NCI-H510A treated with DMSO at 0.1 percent for 48 hours (cell line): ENCODE measurements around the gene FNBP1.

Experiments used
- DNase-seq: peaks from one replicate; lab custom pipeline; 2025; lab: John Stamatoyannopoulos, UW

The FNBP1 gene

DNA sequence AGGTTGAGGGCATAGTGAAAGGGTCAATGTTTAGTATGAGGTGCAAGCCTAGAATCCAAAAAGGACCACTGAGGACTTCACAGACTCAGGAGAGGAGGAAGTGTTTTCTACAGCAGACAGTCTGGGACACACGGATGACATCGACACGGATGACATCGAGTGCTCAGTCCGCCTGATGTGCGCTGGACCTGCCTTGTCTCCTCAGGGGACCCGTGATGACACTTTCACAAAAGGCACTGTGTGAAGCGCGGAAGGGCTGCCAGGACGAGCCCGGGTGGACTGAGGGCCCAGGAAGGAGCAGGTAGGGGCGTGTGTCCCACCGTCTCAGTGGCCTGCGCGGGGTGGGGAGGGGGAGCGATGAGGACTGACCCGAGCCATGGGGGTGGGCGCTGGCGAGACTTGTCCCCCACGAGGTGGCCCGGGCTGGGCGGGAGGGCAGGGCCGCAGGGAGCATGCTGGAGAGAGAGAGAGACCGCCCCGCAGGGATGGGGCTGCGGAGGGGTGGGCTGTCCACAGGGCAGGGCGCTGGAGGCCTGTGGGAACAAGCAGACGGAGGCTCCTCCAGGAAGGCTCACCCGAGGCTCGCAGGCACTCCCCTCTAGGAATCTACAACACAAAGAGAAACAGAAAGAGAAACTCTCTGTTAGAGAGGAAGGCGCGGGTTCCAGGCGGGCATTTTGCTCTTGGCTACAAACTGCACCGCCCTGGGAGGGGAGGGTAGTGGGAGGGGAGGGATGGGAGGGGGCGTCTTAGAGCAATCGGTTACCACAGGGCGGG lies 152.9 kb downstream of the FNBP1 start:
- no peak for DNase-seq

DNA sequence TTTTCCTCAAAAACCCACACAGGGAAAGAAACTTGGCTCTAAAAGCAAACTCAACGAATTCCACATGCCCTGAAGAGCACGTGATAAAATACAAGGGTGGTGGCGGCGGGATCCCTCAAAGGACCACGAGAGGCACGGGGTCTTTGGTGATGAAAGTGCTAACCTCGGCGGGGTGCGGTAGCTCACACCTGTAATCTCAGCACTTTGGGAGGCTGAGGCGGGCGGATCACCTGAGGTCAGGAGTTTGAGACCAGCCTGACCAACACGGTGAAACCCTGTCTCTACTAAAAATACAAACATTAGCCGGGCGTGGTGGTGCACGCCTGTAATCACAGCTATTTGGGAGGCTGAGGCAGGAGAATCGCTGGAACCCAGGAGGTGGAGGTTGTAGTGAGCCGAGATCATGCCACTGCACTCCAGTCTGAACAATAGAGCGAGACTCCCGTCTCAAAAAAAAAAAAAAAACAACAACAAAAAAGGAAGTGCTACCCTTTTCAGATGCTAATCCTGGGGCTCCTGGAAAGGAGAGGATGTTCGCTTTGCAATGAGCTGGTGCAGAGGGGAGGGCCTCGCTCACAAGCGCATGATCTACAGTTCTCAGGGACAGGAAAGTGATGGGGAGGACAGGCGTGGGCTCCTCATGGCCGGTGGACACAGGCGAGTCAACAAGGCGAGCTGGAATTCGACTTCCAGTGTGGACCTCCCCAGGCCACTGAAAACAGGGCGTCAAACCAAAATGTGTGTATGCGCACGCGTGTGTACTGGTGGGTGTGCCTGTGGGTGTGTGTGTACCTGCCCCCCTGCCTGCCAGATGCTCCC lies 153.7 kb downstream of the FNBP1 start:
- DNase-seq = no peak

DNA sequence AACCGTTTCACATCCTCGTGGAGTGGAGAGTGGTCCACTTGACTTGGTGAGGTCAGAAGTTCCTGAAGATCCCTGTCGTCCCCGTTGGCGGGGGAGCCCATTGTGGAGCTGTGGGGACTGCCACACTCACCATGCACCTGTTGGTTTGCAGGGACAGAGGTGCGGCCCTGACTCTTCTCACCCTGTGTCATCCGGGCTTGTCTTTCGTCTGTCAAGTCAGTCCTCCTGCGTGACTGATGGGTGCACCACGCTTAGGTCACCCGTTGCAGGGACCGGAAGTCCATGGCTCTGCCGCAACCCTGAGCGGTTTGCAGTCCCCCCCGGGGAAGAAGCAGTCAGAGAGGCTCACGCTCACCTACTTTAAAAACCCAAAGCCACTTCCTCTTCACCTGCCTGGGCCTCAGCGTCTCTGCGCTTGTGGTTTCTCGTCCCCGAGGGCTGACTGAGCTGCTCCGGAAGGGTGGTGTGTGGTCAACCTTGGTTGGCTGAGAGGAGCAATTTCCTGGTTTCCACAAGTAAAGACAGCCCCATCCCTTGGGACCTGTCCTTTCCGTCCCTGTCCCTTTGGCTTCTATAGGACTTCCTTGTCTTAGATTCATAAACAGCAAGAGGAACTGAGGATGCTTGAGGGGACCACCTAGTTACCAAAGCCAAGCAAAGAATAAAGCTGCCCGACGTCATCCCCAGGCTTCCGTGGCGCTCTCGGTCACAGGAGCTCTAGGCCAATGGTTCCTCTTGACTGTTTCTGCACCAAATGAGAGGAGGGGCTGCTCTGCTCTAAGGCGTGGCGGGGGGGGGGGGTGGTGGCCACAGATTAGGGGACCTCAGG lies 154.5 kb downstream of the FNBP1 start:
- DNase-seq = no peak

DNA sequence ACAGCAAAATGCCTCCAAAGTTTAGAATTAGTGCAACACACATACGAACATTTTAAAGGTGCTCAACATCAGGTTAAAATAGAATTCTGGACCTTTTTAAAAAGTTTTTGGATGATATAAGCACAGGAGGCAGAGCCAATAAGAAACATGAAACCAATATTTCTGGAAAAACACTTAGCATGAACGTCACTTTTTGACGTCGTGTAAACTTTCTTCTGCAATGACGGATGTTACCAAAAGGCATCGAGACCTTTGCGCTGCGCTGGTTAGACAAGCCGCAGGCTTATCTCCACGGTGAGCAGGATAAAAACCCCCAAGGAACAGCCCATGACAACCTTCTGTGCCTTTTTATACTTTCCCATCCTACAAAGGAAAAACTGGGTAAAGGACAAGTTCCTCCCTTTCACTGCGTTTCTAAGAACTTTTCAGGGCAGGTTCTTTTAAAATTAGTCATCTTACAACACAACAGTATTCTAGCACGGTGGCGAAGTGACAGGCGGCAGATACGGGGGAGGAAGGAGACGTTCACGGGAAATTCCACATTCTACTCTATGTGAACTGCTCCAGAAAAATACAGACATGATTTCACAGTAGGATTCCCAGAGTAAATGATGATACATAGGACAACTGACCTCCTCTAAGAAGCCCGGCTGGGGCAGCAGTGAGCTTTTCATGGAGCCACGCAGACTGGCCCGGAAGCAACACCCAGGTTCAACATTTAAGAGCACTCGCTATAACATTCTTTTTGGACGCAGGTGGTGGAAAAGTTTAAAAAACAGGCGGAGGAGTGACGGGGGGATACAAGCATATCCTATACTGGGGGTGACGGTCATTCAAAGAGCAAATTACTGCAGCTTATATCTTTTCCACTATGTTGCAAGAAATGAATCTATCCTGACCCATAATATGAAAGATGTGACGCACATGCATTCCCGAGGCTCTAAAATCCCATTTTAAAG lies 155.4 kb downstream of the FNBP1 start:
- DNase-seq = no peak

DNA sequence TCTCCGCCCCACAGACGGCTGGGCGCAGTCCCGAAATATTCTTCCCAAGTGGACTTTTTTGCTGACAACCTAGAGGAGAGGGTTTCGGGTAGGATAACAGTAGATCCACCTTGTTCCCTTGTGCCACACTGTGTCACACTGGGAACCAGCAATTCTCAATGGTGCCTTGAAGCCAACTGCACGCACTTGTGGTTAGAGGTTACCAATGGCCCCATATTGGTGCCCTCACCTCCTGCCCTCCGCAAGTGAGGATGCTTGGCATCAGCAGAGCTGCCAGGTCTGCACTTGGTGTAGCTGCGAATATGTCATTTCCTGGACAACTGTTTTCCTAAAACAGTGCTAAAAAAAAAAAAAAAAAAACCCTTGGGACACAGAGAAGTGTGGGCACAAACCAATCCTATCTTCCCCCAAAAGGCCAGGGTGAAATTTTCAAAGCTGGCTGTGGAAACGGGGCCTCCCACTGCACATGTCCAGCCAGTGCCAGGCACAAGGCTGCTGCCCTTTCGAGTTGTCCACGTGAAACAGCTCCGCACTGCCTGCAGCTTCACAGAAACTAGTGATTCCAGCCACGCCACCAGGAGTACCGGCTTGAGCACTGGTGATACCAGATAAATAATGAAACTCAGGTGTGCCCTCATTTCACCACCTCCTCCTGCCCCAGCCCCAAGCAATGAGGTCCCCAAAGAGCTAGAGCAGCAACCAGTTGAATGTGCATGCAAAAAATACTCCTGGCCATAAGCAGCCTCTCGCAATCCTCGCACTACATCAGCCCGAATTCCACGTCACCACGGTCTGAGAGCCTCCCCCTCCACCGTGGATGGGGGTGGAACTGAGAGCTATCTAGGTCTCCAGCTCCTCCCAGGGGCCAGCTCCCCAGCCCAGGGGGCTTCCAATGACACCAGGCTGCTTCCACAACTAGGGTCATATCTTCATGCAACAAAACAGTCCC lies 156.5 kb downstream of the FNBP1 start:
- no peak for DNase-seq

DNA sequence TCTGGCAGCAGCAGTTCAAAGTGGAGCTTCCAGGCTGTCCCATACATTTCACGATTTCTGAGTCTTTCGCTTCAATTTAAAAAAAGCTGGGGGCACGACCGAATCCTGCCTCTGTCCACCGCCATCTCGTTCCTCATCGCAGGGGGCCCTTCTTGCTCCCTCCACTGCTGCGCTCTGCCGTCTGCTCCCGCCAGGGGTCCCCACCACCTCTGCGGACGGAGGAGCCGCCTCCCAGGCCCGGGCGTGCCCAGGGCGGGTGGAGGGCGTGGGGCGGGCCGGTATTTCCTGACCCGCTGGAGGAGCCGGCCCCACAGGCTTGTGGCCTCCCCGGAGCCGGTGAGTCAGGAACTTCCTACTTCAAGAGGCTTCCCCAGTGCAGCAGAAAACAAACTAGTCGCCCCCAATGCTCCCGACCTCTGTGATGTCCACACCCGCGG lies 157.3 kb downstream of the FNBP1 start:
- peak; percentile 80 for DNase-seq

DNA sequence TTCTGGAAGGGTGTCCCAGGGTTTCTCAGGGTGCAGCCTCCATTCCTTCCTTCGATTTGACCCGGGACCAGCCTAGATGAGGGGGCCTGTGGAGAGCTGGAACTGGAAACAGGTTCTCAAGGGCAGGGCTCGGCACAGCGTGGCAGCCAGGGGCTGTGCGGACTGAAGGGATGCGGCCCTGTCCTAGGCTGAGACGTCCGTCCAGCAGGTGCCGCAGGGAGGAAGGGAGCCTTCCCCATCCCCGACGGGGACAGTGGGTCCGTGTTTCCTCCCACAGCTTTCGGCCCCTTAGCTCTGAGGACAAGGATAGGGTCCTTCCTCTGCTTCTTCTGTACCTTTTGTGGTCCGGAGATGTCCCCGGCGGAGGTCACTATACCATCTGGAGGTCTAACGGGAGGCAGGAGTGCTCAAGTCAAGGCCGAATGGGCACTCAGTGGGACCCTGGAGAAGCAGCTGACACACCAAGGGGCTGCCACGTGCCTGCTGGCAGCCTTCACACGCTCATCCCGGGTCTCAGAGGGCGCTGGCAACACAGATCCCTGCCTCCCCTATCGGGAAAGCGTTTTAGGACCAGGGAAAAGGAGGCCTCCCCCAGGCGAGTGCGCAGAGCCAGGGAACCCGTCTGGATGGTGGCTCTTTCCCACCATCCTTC lies 157.8 kb downstream of the FNBP1 start:
- DNase-seq = peak; percentile 23

DNA sequence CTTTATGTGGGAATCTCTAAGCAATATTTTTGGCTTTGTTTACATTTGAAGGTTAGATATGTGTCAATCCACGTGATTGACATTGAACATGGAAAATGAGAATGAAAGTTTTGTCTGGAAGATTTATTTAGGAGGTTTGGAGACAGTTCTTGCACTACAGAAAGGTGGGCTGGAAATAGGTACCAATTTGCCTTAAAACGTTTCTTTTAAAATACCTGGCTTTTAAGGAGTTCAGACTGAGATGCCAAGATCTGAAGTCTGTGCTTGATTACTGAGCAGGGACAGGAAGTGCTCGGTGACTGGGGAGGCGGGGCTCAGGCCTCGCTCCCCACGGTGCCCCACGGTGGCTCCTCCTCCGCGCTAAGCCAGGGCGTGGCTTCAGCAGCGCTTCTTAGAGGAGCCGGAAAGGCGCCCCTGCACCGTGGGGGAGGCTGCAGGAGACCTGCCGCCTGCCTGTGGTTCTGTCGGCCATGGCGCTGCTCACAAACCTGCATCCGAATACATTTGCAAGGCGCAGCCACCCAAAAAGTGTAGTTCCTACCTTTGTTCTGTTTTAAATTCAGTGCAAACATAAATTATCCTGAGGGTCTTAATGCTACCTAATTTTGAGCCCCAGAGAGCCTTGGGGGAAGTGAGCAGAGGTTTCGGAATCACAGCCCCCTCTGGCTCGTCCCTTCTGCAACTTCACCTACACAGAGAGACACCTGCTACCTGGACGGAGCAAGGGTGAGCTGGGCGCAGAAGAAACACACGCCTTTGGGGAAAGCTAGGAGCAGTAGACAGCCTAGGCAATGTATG lies 158.6 kb downstream of the FNBP1 start:
- peak; percentile 83 for DNase-seq

DNA sequence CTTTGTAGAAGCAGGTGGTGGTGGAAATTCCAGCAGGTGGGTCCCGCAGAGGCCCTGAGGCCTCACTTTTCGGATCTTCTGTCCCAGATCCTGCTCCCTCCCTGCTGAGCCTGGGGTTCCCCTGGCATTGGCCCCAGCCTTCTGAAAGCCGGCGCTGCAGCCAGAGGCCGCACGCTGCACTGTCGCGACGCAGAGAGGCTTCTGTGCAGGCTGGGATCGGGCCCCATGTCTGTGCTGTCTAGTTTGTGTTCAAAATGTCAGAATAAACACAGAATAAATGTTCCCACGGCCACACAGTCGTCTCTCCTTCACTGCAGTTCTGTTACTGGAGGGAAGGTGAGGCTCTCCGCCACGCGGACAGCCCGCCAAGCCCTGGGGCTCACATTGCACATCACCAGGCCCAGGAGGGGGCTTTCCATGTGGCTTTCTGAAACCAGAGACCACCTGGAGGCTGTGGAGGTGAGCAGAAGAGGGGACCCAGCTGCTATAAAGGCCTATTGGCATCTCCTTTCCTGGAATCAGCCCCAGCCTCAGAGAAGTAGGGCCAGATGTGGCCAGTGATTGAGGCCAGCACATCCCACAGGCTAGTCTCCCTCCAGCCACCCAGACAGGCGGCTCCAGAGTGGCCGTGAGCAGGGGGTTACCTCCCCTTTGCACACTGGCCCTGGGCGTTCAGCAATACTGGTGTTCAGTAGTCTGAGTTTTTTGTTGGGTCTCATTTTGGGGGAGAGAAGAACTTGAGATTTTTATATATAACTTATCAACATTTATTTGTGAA lies 161.3 kb downstream of the FNBP1 start:
- DNase-seq = no peak

DNA sequence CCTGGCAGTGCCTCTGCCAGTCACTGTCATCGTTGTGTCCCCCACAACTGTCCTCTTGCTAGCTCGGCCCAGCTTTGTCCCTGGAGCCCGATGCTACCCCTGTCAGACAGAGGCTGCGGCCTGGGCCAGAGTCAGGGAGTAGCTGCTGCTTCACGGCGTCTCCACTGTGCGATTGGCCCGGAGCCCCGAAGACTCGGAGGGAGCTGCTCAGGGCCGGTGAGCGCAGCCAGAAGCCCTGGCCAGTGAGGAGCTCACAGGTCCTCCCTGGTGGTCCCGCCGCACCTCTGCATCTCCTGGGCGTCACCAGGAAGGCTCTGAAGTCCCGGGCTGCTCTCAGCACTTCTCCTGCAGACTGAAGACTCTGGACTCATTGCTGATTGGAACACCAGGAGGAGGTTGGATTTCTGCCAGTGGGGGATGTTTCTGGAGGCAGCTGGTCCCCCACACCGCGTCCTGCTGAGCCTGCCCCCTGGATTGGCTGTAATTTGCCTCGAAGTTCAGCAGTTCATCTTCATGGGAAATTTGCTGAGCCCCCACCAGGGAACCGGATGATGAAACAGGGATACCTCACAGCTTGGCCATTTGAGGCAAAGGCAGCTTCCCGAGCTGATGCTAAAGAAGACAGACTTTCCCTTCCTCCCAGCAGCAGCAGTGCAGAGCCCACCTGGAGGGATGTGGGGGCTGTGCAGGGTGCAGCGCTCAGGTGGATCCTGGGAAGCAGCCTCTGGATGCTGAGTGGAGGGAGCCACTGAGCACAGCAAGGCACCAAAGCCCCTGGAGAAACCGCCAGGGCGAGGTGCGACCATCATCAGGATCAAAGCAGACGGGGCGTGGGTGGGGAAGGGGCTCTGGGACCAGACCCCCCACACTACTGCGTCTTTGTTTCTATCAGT lies 162.1 kb downstream of the FNBP1 start:
- DNase-seq = no peak

DNA sequence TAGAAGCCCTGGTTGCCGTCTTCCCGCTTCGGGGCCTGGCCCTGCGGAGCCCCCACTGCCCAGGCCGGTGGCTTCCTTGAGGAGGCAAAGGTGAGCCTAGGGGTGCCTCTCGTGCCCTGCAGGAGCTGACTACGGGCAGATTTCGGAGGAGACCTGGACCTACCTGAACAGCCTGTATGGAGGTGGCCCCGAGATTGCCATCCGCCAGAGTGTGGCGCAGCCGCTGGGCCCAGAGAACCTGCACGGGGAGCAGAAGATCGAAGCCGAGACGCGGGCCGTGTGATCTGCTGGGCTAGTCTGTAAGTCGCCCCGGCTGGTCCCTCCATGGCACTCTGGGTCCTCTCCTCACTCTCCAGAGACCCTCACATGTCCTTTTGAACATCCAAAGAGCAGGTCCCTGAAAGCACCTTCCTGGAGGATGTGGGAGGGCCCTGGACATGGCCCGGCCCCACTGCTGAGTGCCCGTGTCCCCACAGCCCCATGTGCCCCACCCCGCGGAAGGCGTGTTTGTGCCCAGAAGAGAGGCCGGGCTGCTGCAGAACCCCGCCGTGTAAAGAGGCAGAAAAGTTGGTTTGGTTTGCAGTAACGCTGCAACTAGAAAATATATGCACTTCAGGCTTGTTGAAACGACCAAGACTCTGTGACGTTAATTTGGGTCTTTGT lies 162.9 kb downstream of the FNBP1 start:
- no peak for DNase-seq

DNA sequence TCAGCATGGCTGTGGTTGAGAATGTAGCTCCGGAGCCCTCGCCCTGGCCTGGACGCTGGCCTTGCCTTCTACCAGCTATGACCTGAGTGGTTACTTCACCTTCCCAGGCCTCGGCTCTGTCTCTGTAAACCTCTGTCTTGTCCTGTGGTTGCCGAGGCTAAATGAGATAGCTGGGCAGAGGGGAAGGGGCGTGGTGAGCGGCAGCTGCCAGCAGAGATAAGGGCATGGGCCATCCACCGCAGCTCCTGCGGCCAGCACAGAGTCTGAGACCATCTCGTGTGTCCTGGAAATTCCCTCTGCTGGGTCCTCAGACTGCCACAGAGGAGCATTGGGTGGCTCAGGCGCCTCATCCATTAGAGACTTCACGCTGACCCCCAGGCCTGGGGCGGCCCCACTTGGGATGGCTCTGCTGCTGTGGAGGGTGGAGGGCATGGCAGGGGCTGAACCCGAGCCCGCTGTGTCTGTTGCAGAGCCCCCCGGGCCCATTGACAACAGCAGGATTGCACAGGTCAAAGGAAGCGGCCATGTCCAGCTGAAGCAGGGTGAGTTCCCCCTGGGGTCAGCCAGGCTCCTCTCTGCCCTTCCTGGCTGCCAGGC lies 163.8 kb downstream of the FNBP1 start:
- DNase-seq = no peak

DNA sequence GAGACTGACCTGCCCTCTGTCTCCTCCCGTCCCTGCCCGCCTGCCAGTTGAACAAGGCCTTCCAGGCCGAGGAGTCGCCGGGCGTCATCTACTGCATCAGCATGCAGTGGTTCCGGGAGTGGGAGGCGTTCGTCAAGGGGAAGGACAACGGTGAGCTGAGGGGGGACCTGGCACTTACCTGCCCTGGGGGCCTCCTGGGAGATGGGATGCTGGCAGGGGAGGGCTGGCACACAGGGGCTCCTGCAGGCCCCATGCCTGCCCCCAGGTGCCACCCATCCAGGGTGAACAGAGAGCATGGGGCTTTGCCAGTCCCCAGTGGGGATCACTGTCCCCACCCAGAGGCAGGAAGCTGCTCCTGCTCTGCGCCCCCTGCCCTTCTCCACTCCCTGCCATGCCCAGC lies 164.7 kb downstream of the FNBP1 start:
- DNase-seq = no peak

DNA sequence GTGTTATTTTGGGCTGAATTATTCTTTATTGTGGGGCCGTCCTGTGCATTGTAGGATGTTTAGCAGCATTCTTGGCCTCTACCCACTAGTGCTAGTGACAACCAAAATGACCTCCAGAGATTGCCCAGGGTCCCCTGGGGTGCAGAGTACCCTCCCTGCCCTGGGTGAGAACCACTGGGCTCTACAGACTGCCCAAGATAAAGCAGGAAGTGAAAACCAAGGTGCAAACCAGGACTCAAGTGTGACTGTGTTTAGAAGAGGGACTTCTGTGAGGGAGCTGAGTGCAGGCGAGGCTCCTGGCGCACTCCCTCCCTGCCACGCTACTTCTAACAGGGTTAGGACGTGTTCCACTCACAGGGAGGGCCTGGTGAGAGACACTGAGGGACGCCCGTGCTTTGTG lies 166.2 kb downstream of the FNBP1 start:
- no peak for DNase-seq

DNA sequence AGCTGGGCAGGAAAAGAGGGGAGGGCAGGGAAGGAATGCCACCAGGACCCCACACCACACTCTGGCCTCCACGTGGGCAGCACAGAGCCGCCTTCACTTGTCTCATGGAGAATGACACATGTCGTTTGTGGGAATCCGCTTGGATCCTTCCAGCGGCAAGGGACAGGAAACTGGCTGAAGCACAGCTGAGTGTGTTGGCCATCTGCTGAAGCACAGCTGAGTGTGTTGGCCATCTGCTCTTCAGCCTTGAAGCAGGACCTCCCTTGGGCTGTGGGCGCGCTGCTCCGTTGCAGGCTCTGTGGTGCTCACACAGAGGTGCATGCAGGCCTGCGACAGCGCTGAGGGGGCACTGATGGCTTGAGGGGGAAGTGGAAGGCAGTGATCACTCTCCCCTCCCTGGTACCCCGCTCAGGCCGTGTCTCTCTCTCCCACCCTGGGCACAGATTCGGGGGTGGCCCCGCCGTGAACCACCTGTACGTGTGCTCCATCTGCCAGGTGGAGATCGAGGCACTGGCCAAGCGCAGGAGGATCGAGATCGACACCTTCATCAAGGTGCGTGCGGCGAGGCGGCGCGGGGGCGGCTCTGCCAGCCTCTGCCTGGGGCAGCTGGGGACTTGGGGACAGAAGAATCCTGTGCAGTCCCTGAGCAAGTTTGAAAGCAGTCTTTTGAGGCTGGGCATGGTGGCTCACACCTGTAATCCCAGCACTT lies 167.1 kb downstream of the FNBP1 start:
- DNase-seq = no peak
